ENCODE measurements around the gene S100PBP. TPM values are rescaled to one million over a fixed set of nuclear protein-coding genes. Genes with fewer than 3 reads are reported as not detected.

S100PBP gene
- total and polyA plus RNA-seq, 9 of the 15 experiments (the other 6 are each of a cell fraction or from before 2014, with no cell fraction given), result 22.9 to 60.2 (median 32.9) TPM

GRCh38 chr1:32872192-32872460 lies 54.7 kb downstream of the S100PBP start:
- Histone ChIP-seq H3K27me3 (ENCODE audit: control insufficient read depth in 2 of 2, insufficient read depth in 2 of 2, low read length in 2 of 2) (peaks cover 4 to 24% of the 10 kb centered on the region in 2 experiments; a peak in 3 of 5 replicates), H3K4me3 (no peak overlapping the region), H3K9me1 (ENCODE audit: control insufficient read depth, insufficient read depth, low read length) (no peaks in the 10 kb centered on the region), H3K9me3 (replicated peaks; ENCODE audit: control insufficient read depth, insufficient read depth, low read depth, low read length) (no peaks in the 10 kb centered on the region), H3K4me2 (ENCODE audit: insufficient read depth, low read length) (no peak overlapping the region), H3K79me2 (ENCODE audit: control insufficient read depth, insufficient read depth, low read length) (no peaks in the 10 kb centered on the region), H3K4me1 (replicated peaks in 1 of 2; ENCODE audit: control insufficient read depth in 2 of 2, insufficient read depth in 2 of 2, low read length in 2 of 2) (peaks cover 7 to 21% of the 10 kb centered on the region in 2 experiments; a peak in 4 of 5 replicates), H4K20me1 (replicated peaks; ENCODE audit: control insufficient read depth, insufficient read depth, low read length) (peaks cover 14% of the 10 kb centered on the region), H3K27ac (ENCODE audit: extremely low read depth, low read depth, low read length) (no peak overlapping the region), H2AFZ (ENCODE audit: low read depth, low read length) (no peak overlapping the region), H3K36me3 (ENCODE audit: control insufficient read depth, insufficient read depth, low read length) (no peaks in the 10 kb centered on the region), H3K9ac (ENCODE audit: insufficient read depth in 1 of 2, low read depth in 2 of 2, low read length in 2 of 2) (peak overlapping the region in 1 of 2 experiments; percentile 22; a peak in 1 of 4 replicates)
- peak in 1 of 4 experiments; percentile 14 for DNase-seq (ENCODE audit: extremely low read depth in 1 of 4, low spot score in 3 of 4)
- intact Hi-C loops (cut with micrococcal nuclease) (loop anchor here (1.0 to 5.0 kb wide), 4 partner anchors 100 to 470 kb away; no protein-coding TSS in a partner anchor), in situ Hi-C loops (cut with MboI) (loop anchor here (5.0 kb wide), 1 partner anchor 350 kb away; no protein-coding TSS in a partner anchor)
- ChIA-PET POLR2A (interaction anchor here (0.6 to 1.3 kb wide), 3 partner anchors 10 to 34 kb away, joined by 3 read pairs; no protein-coding TSS in a partner anchor), CTCF (ENCODE audit: low intra/inter-chr PET ratio) (interaction anchor here (0.5 to 2.9 kb wide), 6 partner anchors 14 to 856 kb away, joined by 3 to 26 read pairs (median 5); partner anchors contain the start of gene HPCA)
- no peak for TF ChIP-seq TRIM24 (IDR thresholded peaks at IDR 0.05)
- no peak for TF ChIP-seq NR3C1 (CRISPR knock-in tag; IDR thresholded peaks at IDR 0.05)
- TF ChIP-seq MNT (conservative IDR thresholded peaks at IDR 0.05), result no peak
- no peak for TF ChIP-seq ARID1B (IDR thresholded peaks at IDR 0.05)
- no TSS peak for BruUV-seq (replicated peaks)
- 26% methylated on average over 7 of the region's 7 CpGs for WGBS (ENCODE audit: insufficient coverage, low coverage, missing lambda C conversion rate)
- FAIRE-seq, result no peak
- no peak for ATAC-seq

Measured in K562 (cell line).